Measurements from ENCODE around the gene KIAA0232.
A peak's percentile ranks its signal among the peaks of the same experiment; 100 is the strongest.

The KIAA0232 gene, protein sequence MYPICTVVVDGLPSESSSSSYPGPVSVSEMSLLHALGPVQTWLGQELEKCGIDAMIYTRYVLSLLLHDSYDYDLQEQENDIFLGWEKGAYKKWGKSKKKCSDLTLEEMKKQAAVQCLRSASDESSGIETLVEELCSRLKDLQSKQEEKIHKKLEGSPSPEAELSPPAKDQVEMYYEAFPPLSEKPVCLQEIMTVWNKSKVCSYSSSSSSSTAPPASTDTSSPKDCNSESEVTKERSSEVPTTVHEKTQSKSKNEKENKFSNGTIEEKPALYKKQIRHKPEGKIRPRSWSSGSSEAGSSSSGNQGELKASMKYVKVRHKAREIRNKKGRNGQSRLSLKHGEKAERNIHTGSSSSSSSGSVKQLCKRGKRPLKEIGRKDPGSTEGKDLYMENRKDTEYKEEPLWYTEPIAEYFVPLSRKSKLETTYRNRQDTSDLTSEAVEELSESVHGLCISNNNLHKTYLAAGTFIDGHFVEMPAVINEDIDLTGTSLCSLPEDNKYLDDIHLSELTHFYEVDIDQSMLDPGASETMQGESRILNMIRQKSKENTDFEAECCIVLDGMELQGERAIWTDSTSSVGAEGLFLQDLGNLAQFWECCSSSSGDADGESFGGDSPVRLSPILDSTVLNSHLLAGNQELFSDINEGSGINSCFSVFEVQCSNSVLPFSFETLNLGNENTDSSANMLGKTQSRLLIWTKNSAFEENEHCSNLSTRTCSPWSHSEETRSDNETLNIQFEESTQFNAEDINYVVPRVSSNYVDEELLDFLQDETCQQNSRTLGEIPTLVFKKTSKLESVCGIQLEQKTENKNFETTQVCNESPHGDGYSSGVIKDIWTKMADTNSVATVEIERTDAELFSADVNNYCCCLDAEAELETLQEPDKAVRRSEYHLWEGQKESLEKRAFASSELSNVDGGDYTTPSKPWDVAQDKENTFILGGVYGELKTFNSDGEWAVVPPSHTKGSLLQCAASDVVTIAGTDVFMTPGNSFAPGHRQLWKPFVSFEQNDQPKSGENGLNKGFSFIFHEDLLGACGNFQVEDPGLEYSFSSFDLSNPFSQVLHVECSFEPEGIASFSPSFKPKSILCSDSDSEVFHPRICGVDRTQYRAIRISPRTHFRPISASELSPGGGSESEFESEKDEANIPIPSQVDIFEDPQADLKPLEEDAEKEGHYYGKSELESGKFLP (N-terminal part only)

DNA sequence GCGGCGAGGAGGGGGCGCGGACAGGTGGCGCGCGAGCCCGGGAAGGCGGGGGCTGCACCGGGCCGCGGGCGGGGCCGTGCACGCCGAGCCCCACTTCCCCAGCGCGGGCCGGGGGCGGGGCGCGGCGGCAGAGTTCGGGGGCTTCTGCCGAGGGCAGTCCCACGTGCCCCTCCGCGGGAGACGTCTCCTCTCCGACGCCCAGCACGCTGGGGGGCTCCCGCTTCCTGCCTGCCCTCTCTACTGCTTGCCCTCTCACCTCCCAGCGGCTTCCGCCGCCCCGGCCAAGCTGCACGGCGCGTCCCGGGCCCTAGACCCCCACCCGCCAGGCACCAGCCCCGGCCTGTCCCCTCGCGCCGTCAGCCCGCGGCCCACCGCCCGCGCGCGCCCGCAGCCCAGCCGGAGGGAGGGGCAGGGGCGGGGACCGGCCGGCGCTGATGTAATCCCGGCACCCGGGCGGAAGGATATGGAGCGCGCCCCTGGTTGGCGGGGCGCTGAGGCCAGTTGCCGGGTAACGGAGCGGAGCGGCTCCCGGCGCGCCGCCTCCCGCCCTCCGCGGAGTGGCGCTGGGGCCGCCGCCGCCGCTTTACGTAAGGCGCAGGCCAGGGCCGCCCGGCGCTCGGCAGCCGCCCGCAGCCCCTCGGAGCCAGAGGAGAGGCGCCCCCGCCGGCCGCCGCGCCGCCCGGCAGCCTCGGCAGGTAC lies at the start of gene KIAA0232:
Gene KIAA0232 (plus strand): TSS at position 581 of the 699 bp plus-strand sequence. CDS start 41,727 bp downstream, outside the sequence.
- DNase-seq (ENCODE audit: low spot score) = peak; percentile 97

DNA sequence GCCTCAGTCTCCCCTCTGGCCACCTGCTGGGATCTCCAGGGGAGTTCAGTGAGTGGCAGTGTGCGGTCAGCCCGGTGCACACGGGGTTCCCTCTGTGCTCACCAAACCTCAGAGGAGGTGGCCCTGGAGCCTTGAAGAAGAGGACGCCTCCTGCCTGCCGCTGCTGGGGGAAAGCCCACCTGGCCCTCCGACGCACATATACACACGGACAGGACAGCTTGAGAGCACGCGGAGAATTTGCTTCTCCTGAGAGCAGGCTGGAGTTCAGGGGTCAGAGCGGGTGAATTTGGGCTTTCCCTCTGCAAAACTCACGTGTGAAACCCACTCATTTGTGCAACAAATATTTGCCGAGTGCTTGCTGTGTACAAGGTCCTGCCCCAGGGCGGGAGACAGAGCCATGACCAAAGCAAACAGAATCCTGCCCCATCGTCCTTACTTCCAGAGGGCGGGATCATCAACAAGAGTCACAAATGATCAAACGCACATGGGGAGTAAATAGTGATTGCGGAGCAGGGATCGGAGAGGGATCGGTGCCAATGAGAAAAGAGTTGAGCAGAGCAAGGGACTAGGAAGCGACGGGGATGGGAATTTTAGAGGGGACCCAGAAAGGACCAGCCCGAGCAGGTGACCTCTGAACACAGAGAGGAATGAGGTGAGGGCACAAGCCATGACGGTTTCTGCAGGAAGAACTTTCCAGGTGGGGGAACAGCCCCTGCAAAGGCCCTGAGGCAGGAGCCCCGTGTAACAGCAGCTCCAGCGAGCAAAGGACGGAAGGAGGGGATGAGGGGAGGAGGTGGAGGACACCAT lies 49.0 kb upstream of the KIAA0232 start:
- no peak for DNase-seq (ENCODE audit: low spot score)

DNA sequence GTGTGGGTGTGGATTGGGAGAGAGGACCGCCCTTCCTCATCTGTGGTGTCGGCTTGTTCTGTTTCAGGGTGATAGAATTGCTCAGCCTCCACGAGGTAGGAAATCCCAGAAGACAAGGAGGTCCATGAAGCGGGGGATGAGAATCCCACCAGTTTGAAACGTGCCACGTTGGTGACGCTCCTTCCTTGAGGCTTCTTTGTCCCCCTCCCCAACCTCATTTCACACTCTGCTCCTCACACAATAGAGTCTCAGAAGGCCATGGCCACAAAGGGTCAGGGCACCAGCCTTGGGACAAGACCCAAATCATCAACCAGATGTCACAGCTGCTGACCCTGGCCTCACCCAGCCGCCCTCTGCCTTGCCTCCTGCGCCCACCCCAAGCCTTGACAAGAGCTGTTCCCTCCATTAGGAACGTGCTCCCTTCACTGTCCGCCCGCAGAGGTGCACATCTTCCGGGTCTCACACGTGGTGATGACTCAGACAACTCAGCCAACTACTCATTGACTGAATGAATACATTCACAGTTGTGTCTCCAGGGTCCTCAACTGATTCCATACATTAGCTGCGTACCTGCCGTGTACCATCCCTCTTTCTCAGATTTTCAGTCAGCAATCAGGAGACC lies 48.3 kb upstream of the KIAA0232 start:
- DNase-seq (ENCODE audit: low spot score) = no peak

DNA sequence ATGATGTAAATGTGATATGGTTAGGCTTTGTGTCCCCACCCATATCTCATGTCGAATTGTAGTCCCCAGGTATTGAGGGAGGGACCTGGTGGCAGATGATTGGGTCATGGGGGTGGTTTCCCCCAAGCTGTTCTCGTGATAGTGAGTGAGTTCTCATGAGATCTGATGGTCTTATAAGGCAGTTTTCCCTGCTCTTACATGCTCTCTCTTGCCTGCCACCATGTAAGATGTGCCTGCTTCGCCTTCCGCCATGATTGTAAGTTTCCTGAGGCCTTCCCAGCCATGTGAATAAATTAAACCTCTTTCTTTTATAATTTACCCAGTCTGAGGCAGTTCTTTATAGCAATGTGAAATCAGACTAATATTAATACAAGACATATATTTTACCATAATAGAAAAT lies 42.6 kb upstream of the KIAA0232 start:
- no peak for DNase-seq (ENCODE audit: low spot score)

DNA sequence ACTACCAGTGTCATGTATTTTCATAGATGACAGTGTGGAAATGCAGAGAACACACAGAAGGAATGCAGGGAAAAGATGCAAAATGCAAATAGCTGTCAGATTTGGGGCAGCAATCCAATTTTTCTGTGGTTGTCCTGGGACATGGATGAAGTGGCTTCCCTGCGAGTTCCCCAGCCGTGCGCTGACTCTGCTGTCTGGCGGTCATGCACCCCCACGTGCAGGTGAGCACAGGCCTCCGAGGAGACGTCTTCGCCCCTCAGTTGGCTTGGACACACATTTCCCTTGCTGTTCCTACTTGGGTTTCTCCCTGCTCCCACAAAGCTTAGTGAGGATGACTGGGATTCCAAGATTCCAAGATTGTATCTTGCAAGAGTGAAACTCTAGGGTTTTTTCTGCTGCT lies 42.2 kb upstream of the KIAA0232 start:
- peak; percentile 9 for DNase-seq (ENCODE audit: low spot score)

DNA sequence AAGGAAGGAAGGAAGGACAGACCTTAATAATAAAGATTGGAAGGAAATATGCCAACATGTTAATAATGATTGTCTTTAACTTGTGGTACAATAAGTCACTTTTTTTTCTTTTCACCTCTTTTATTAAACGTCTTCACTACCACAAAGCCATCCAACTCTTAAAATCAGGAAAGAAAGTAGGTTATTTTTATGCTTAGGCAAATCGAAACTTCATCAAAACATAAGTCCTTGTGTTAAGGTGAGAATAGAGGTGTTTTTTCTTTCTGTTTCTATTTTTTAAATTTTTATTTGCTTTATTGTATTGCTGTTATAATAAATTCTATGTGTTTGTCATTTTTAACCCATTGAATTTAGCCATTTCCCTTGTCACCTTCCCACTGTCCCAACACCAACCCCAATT lies 40.0 kb upstream of the KIAA0232 start:
- no peak for DNase-seq (ENCODE audit: low spot score)

DNA sequence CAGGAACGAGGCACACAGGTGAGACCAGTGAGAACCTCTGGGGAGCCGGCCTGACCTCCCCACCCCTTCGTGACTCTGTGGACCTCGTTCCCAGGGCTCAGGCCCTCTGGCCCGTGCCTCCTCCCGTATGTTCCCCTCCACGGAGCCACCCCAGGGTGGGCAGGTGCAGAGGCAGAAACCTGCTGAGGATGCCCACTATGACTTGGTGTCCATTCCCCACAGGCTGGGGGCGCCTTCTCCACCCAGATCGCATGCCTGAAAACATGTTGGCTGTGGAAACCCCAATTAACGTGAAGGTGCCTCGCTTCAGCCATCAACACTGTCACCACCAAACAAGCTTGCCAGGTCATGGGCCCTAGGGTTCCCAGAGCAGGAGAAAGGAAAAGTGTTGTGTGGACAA lies 39.5 kb upstream of the KIAA0232 start:
- DNase-seq (ENCODE audit: low spot score) = peak; percentile 15

DNA sequence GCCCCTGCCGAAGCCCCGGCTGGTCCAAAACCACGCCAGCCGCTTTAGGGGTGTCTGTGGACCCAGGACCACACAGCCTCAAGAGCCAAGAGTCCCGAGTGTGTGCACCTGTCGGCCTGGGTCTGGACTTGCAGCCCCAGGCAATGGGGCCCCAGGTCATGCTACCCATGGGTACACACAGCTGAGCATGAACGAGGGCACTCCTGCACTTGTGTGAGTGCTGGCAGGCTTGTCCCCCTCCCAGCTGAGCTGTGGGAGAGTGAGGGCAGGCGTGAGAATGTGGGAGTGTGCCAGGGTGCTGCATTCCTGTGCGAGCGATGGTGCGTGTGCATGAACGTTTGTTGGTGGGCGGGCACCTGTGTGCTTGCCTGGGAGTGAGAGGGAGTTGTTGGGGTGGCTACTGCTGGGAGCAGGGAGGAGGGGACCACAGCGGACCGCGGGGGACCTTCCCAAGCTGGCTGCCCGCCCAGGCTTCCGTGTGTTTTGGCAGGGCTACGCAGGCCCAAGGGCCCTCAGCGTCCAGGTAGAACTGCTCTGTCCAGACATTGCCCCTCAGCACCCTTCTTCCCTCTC lies 35.7 kb upstream of the KIAA0232 start:
- no peak for DNase-seq (ENCODE audit: low spot score)

DNA sequence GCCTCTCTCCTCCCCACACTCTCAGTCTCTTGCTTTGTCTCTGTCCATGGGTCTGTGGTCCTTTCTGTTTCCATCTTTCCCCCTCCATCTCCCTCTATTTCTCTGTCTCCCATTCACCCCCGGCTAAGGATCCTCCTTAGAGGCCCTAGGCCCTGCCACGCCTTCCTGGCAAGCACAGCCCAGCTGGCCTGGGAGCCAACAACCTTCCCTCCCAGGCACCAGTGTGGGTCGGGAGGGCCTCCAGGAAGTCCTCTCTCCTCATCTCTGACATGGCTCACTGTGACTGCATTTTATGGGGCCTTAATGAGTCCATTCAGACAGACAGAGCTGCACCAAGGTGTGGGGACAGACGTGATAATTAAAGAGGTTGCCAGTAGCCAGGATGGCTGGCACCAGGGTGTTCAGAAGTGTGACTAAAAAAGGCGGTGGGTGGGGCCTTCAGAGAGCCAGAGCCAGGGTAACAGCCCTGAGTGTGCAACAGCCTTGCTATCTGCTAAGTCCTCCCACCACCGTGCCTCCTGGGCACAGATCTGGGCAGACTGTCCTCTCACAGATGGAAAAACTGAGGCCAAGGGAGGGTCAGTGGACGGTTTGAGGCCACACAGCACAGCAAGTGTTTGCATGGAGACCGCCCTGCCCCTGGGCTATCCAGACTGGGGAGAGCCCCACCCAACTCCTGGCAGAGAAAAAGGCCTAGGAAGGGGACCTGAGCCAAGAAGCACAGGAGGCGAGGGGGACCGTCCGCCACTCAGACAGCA lies 35.1 kb upstream of the KIAA0232 start:
- no peak for DNase-seq (ENCODE audit: low spot score)

DNA sequence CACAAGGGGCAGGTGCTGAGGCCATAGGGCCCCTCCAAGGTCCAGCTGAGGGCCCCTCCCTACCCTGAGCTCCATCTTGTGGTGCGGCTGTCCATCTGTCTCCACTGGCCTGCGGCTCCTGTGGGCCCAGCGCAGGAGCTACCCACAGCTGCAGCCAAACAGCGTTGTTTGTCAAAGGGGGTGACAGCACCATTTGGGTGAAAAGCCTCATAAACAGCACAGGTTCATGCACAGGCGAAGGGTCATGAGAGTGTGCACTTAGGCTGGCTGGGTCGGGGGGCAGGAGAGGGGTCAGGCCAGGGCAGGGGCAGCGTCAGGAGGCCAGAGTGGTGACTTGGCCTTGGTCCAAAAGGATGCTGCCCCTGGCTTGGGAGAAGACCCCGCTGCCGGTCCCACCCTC lies 34.2 kb upstream of the KIAA0232 start:
- DNase-seq (ENCODE audit: low spot score) = no peak

DNA sequence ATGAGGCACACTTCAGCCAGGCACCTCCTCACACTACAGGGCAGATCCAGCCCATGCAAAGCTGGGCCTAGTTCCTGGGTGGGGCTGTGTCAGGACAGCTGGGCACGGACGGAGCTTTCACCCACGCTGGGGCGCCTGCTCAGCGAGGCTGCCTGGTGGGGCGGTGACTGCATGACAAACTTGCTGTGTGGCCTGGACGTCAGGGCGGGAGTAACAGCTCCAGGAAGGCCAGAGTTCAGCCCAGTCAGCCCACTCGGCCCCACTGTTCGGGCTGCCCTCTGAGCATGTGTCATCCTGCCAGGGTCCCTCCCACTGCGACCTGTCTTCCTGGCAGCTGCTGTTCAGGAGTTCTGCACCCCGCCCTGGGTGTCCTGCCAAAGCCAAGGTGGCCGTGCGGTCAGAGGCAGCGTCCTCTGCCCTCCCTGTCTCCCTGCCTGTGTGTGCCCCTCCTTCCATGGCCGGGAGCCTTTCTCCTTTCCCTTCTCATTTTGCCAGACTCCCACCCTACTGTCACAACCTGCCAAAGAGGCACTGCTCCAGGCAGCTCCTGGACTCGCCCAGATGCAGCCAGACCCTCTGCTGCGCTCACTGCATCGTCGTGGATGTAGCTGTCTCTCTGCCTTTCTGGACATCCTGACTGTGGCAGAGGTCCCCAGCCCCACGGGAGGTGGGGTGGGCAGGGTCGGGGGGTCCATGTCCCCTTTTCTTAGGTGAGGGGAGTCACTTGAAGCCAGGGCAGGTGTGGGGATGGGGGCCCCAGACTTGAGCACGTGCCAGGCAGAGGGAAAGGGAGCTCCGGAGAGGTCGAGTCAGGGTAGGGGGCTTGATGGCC lies 33.0 kb upstream of the KIAA0232 start:
- no peak for DNase-seq (ENCODE audit: low spot score)

DNA sequence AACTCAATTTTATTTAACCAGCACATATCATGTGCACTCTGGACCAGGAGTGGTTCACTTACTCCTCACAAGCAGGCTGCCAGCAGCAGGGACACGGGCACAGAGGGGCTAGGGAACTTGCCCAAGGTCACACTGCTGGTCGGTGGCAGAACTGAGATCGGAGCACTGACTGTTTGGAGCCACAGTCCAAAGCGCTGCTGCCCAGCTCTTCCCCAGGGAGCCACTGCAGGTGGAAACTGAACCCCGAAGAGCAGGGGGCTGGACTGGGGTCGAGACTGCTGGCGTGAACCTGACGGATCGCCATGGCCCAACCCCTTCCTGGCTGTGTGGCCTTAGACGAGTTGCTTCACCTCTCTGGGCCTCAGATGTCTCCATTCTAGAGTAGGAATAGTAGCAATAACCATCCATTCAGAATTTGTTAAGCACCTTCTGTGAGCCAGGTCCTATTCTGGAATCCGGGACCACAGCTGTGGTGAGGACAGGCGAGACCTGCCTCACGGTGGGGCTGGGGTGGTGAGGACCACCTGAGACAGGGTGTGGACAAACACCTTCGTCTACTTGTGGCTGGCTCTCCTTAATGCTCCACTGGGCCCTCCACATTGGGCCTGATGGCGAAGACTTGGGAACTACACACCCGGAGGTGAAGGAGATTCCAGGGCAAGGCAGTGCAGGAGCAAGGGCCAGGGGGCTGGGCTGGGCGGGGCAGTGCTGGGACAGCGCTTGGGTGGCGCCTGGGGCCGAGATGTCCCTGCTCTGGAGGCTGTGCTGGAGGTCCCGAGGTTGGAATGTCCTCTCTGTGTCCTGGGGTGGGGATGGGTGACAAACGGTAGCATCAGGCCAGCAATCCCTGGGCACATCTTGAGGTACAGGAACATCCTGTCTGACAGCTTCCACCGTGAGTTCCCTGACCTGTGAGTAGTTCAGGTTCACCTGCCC lies 32.0 kb upstream of the KIAA0232 start:
- no peak for DNase-seq (ENCODE audit: low spot score)

DNA sequence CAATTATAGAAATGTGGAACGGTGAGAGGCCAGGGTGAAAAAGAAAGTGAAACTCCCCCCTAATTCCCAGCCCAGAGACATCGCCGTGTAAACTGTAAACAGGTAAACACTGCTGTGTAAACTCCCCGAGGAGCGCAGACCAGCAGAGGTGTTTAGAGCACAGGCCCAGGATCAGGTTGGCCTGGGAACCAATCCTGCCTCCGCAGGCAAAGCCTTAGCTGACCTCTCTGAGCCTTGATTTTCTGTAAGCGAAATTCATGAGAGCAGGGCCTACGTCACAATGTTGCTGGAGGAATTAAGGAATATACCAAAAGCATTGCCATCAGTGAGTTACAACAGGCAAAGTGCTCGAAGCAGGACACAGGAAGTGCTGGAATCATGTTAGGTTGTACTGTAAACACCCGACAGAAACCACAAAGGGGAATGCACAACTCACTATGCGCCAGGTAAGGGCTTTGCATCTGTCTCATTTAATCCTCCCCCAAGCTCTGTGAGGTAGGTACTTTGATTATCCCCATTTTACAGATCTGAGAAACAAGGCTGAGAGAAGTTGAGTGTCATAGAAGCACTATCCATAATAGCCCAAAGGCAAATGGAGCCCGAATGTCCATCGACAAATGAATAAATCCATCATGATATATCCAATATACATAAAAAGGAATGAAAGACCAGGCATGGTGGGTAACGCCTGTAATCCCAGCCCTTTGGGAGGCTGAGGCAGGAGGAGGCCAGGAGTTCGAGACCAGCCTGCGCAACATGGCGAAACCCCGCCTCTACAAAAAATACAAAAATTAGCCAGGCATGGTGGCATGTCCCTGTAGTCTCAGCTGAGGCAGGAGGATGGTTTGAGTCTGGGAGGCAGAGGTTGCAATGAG lies 30.7 kb upstream of the KIAA0232 start:
- no peak for DNase-seq (ENCODE audit: low spot score)

DNA sequence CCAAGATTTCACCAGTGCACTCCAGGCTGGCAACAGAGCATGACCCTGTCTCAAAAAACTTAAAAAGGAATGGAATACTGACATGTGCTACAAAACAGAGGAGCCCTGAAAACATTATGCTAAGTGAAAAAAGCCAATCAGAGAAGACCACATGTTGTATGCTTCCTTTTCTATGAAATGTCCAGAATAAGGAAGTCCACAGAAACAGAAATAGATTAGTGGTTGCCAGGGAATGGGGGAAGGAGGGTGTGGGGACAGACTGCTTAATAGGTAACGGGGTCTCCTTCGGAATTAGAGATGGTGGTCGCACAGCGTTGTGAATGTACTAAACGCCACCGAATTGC lies 30.1 kb upstream of the KIAA0232 start:
- DNase-seq (ENCODE audit: low spot score) = no peak

DNA sequence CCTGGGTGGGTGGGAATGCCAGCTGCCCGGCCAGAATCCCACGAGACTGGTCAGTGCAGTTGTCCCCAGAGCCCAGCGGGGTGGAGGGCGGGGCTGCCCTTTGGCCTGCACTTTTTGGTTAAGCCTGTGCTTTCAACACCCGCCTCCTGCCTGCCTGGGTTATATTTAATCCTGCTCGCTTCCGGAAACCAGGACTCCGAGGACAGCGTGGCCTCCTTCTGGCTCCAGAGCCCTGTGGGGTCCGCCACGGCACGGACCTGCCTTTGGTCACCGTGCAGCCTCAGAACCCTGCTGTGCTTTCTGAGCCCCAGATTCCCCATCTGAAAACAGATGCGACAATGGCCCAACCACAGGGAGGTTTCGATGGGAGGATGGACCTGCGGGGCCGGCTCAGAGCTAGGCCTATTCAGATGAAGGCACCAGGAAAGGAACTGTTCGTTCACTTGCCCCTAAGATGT lies 29.4 kb upstream of the KIAA0232 start:
- no peak for DNase-seq (ENCODE audit: low spot score)

DNA sequence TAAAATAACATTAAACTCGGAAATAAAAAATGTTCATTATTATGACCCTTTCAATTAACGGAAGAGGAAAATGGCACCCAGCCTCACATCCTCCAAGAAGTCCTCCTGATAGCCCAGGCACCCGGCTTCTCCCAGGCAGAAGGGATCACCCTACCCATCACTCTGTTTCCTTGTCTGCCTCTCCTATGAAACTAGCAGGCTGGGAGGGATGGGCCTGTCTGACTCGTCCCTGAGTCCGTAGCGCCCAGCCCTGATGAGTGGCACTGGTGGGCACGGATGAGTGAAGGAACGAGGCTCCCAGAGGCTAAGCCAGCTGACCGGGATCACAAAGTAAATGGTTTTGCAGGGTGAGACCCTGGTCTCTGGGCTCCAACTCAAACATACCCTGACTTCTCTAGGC lies 28.6 kb upstream of the KIAA0232 start:
- no peak for DNase-seq (ENCODE audit: low spot score)
